ENCODE measurements around the gene KLF7. TPM values are rescaled to one million over a fixed set of nuclear protein-coding genes. Genes with fewer than 3 reads are reported as not detected.
A peak's percentile ranks its signal among the peaks of the same experiment; 100 is the strongest.

Gene KLF7
- total and polyA plus RNA-seq, 4 donors, result 4.4 to 51.8 (median 22.3) TPM

- Histone ChIP-seq H3K36me3 (ENCODE audit: control insufficient read depth in 4 of 4, insufficient read depth in 4 of 4, low read length in 4 of 4) (no peaks in the 10 kb centered on the region), H3K9me3 (ENCODE audit: control insufficient read depth in 4 of 4, insufficient read depth in 3 of 4, low read length in 3 of 4) (no peaks in the 10 kb centered on the region), H3K4me1 (ENCODE audit: control insufficient read depth in 5 of 5, insufficient read depth in 5 of 5, low read length in 5 of 5) (peaks cover 18 to 75% (median 25%) of the 10 kb centered on the region in 5 donors), H3K9ac (ENCODE audit: insufficient read depth in 1 of 2, low read length in 2 of 2) (no peak overlapping the region), H3K27me3 (ENCODE audit: control insufficient read depth in 3 of 3, insufficient read depth in 3 of 3, low read length in 2 of 3) (no peaks in the 10 kb centered on the region), H3K27ac (ENCODE audit: low read depth in 1 of 2, low read length in 1 of 2) (no peak overlapping the region), H3K4me3 (no peak overlapping the region)
- no peak for TF ChIP-seq CTCF (IDR thresholded peaks at IDR 0.05; ENCODE audit: control extremely low read depth, extremely low read depth)
- no peak for ATAC-seq (ENCODE audit: insufficient read depth, low FRiP score)
- no peak for DNase-seq
These were observed 25.5 kb downstream of the KLF7 start for GRCh38 chr2:207140265-207140664.

- no peak for DNase-seq
- H3K4me3 ChIP-seq, result no peak overlapping the region
- no peak overlapping the region for H3K9ac ChIP-seq (ENCODE audit: insufficient read depth in 1 of 2, low read length in 2 of 2)
- no peak for ATAC-seq (ENCODE audit: insufficient read depth, low FRiP score)
- no peaks in the 10 kb centered on the region for H3K36me3 ChIP-seq (ENCODE audit: control insufficient read depth in 4 of 4, insufficient read depth in 4 of 4, low read length in 4 of 4)
- 52 to 80% methylated on average over 4 of the region's 4 CpGs for WGBS, 2 donors
- no peak for TF ChIP-seq CTCF (IDR thresholded peaks at IDR 0.05; ENCODE audit: control extremely low read depth, extremely low read depth)
- H3K9me3 ChIP-seq (ENCODE audit: control insufficient read depth in 4 of 4, insufficient read depth in 3 of 4, low read length in 3 of 4), result no peaks in the 10 kb centered on the region
- H3K27me3 ChIP-seq (ENCODE audit: control insufficient read depth in 3 of 3, insufficient read depth in 3 of 3, low read length in 2 of 3), result no peaks in the 10 kb centered on the region
- H3K27ac ChIP-seq (ENCODE audit: low read depth in 1 of 2, low read length in 1 of 2), result peak overlapping the region; percentile 14 to 47
- peaks cover 18 to 77% (median 25%) of the 10 kb centered on the region in 5 donors for H3K4me1 ChIP-seq (ENCODE audit: control insufficient read depth in 5 of 5, insufficient read depth in 5 of 5, low read length in 5 of 5)
These were observed 26.2 kb downstream of the KLF7 start for GRCh38 chr2:207139552-207139951.

DNA sequence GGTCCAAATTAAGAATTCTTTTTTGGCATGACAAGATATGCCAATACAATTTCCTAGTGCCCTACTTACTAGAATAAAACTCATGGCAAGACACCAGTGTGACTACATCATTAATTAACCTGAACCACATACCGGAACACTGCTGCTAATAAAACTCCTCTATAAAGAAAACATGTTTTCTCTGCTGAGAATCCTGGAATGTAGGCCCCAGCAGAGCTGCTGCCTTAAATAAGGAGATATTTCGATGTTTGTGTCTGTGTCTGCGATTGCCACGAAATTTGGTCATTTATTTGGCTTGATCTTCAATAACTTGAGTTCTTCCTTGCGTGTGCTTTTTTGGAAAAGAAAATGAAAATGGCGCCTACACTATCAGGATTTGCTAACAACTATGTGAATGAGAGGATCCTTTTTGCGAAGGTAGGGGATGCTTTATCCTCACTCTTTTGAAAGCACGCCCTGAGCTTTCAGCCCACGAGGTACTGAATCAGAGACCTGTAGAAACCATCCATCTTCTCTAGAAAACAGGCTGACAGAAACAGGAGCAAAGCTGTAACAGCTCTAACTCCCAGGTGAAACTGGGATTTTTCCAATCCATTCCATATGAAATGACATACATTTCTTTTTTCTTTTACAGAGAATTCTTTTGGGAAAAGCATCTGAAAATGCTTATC, 27.0 kb downstream of the KLF7 start:
- Histone ChIP-seq H3K27me3 (ENCODE audit: control insufficient read depth in 3 of 3, insufficient read depth in 3 of 3, low read length in 2 of 3) (no peaks in the 10 kb centered on the region), H3K9me3 (ENCODE audit: control insufficient read depth in 4 of 4, insufficient read depth in 3 of 4, low read length in 3 of 4) (no peaks in the 10 kb centered on the region), H3K4me1 (ENCODE audit: control insufficient read depth in 5 of 5, insufficient read depth in 5 of 5, low read length in 5 of 5) (peaks cover 13 to 74% (median 22%) of the 10 kb centered on the region in 5 donors), H3K27ac (ENCODE audit: low read depth in 1 of 2, low read length in 1 of 2) (no peak overlapping the region), H3K9ac (ENCODE audit: insufficient read depth in 1 of 2, low read length in 2 of 2) (no peak overlapping the region), H3K4me3 (no peak overlapping the region), H3K36me3 (ENCODE audit: control insufficient read depth in 4 of 4, insufficient read depth in 4 of 4, low read length in 4 of 4) (no peaks in the 10 kb centered on the region)
- no peak for TF ChIP-seq CTCF (IDR thresholded peaks at IDR 0.05; ENCODE audit: control extremely low read depth, extremely low read depth)
- DNase-seq (no peak), ATAC-seq (ENCODE audit: insufficient read depth, low FRiP score) (no peak)
- 91 to 94% methylated on average over 9 of the region's 9 CpGs for WGBS, 2 donors
